SK-N-SH (cell line): Measurements from ENCODE around the gene HMGCL. TPM values are rescaled to one million over a fixed set of nuclear protein-coding genes. Genes with fewer than 3 reads are reported as not detected.

Experiments
- CTCF ChIA-PET: fragments of 300-600, 350-600 bp; formaldehyde crosslinking; extraction: SDS; loops from one replicate; lab custom pipeline; 2021; lab: Yijun Ruan, JAX
- POLR2A ChIA-PET: fragments of 350-600 bp; sonication (Branson Sonifier 250); formaldehyde crosslinking; extraction: SDS; loops from one replicate; lab custom pipeline; 2020; ENCODE audit warnings: antibody characterized with exemption, inconsistent platforms; lab: Yijun Ruan, JAX
- DNase-seq: peaks from one replicate; pipeline ENCODE4 v3.0.0; 2012
- H2AFZ ChIP-seq: fragments of 200-600 bp; sonication (generic); 2 replicates; pipeline ENCODE4 v1.8.1; 2016; ENCODE audit warnings: antibody characterized with exemption, mild to moderate bottlenecking, low read depth
- H3F3A ChIP-seq: fragments of 200-600 bp; sonication (generic); replicated peaks from 2 replicates; pipeline ENCODE3; 2016; ENCODE audit warnings: antibody characterized with exemption, mild to moderate bottlenecking; ENCODE audit not compliant: insufficient read depth
- H3K27ac ChIP-seq, 2 experiments: fragments of 200-500 bp in 1 of 2; fragments of 200-600 bp in 1 of 2; sonication (Bioruptor generic) in 1 of 2; sonication (generic), shearing (Covaris generic) in 1 of 2; 2 replicates each; pipeline versions ENCODE4 v1.5.1 to v1.6.1; 2014 to 2016; ENCODE audit warnings: low read depth in 2 of 2, inconsistent platforms in 1 of 2, low read length in 1 of 2, mild to moderate bottlenecking in 1 of 2, mixed read lengths in 1 of 2
- H3K27me3 ChIP-seq: fragments of 200-600 bp; sonication (generic), shearing (Covaris generic); 2 replicates; pipeline ENCODE4 v1.6.1; 2016; ENCODE audit warnings: mixed run types; ENCODE audit not compliant: insufficient read depth
- H3K36me3 ChIP-seq, 2 experiments: fragments of 200-500 bp in 1 of 2; fragments of 200-600 bp in 1 of 2; sonication (Bioruptor generic) in 1 of 2; sonication (generic) in 1 of 2; replicated peaks in 1 of 2; 2 replicates each; pipeline versions ENCODE3 to v1.5.1; 2014 to 2016; ENCODE audit warnings: low read length in 1 of 2, mild to moderate bottlenecking in 1 of 2; ENCODE audit not compliant: insufficient read depth in 2 of 2, control insufficient read depth in 1 of 2
- H3K4me1 ChIP-seq, 2 experiments: fragments of 200-500 bp in 1 of 2; fragments of 200-600 bp in 1 of 2; sonication (Bioruptor generic) in 1 of 2; sonication (generic), shearing (Covaris generic) in 1 of 2; 2 replicates each; pipeline versions ENCODE4 v1.5.1 to v1.6.1; 2014 to 2016; ENCODE audit warnings: low read depth in 1 of 2, low read length in 1 of 2, mixed run types in 1 of 2; ENCODE audit not compliant: insufficient read depth in 2 of 2, control insufficient read depth in 1 of 2
- H3K4me2 ChIP-seq: fragments of 200-600 bp; sonication (generic), shearing (Covaris generic); 2 replicates; pipeline ENCODE4 v1.6.1; 2017; ENCODE audit warnings: mixed run types
- H3K4me3 ChIP-seq, 2 experiments: fragments of 200-500 bp in 1 of 2; fragments of 200-600 bp in 1 of 2; sonication (Bioruptor generic) in 1 of 2; sonication (generic), shearing (Covaris generic) in 1 of 2; 2 replicates each; pipeline versions ENCODE4 v1.5.1 to v1.8.1; 2014 to 2016; ENCODE audit warnings: low read depth in 2 of 2, inconsistent platforms in 1 of 2, low read length in 1 of 2, mild to moderate bottlenecking in 1 of 2, mixed read lengths in 1 of 2, moderate library complexity in 1 of 2
- H3K79me2 ChIP-seq: fragments of 200-600 bp; sonication (generic); 2 replicates; pipeline ENCODE4 v1.8.1; 2017; ENCODE audit warnings: mild to moderate bottlenecking; ENCODE audit not compliant: insufficient read depth
- H3K9ac ChIP-seq: fragments of 200-600 bp; sonication (generic); 2 replicates; pipeline ENCODE4 v1.6.1; 2017; ENCODE audit warnings: mixed run types
- H3K9me2 ChIP-seq: fragments of 200-600 bp; sonication (generic); 2 replicates; pipeline ENCODE4 v1.6.1; 2017; ENCODE audit warnings: mixed run types
- H3K9me3 ChIP-seq: fragments of 200-600 bp; sonication (generic); 2 replicates; pipeline ENCODE4 v1.6.1; 2017; ENCODE audit warnings: mixed run types, mild to moderate bottlenecking, moderate library complexity
- H4K20me1 ChIP-seq: fragments of 200-600 bp; sonication (generic); 2 replicates; pipeline ENCODE4 v1.6.1; 2017; ENCODE audit warnings: mild to moderate bottlenecking, mixed run types; ENCODE audit not compliant: insufficient read depth
- EP300 ChIP-seq, 2 experiments: IDR thresholded peaks; 2 replicates each; pipeline versions ENCODE4 v1.4.0 to v1.6.1; 2012; ENCODE audit warnings: borderline replicate concordance in 1 of 2, low read depth in 1 of 2, low read length in 1 of 2
- EZH2phosphoT487 ChIP-seq: fragments of 200-600 bp; sonication (generic); IDR thresholded peaks from 2 replicates; pipeline ENCODE4 v1.6.1; 2017; ENCODE audit warnings: low read depth, mixed run types, mild to moderate bottlenecking, antibody characterized with exemption, moderate library complexity, borderline replicate concordance
- FOSL2 ChIP-seq: IDR thresholded peaks from 2 replicates; pipeline ENCODE4 v1.4.0; 2012; ENCODE audit warnings: low read depth, mild to moderate bottlenecking, moderate library complexity, borderline replicate concordance
- FOXJ3 ChIP-seq: sonication (generic); formaldehyde crosslinking; IDR thresholded peaks from 2 replicates; pipeline ENCODE4 v1.5.1; 2020; ENCODE audit warnings: mild to moderate bottlenecking, missing genetic modification reagents
- FOXM1 ChIP-seq: IDR thresholded peaks from 2 replicates; pipeline ENCODE4 v1.4.0; 2012; ENCODE audit warnings: low read depth, mild to moderate bottlenecking
- GABPA ChIP-seq: IDR thresholded peaks from 2 replicates; pipeline ENCODE4 v1.4.0; 2012; ENCODE audit warnings: low read depth, mild to moderate bottlenecking
- MEF2A ChIP-seq: IDR thresholded peaks from 2 replicates; pipeline ENCODE4 v1.4.0; 2012; ENCODE audit warnings: low read depth, borderline replicate concordance
- POLR2AphosphoS5 ChIP-seq: IDR thresholded peaks from 2 replicates; pipeline ENCODE4 v1.6.1; 2012; ENCODE audit warnings: low read depth, low read length
- RAD21 ChIP-seq: IDR thresholded peaks from 2 replicates; pipeline ENCODE4 v1.6.1; 2012; ENCODE audit warnings: mild to moderate bottlenecking, low read length
- RCOR1 ChIP-seq: fragments of 150-350 bp; IDR thresholded peaks from 2 replicates; pipeline ENCODE4 v1.6.1; 2017; ENCODE audit warnings: antibody characterized with exemption, low read length
- RFX5 ChIP-seq: IDR thresholded peaks from 2 replicates; pipeline ENCODE4 v1.6.1; 2012; ENCODE audit warnings: mild to moderate bottlenecking, improper control_type of control experiment, low read length
- RXRA ChIP-seq: IDR thresholded peaks from 2 replicates; pipeline ENCODE4 v1.4.0; 2012; ENCODE audit warnings: low read depth, mild to moderate bottlenecking, borderline replicate concordance
- SMC3 ChIP-seq: IDR thresholded peaks from 2 replicates; pipeline ENCODE4 v1.6.1; 2012; ENCODE audit warnings: low read depth, low read length, improper control_type of control experiment
- TCF12 ChIP-seq: IDR thresholded peaks from 2 replicates; pipeline ENCODE4 v1.4.0; 2012
- YY1 ChIP-seq: IDR thresholded peaks from 2 replicates; pipeline ENCODE4 v1.4.0; 2012; ENCODE audit warnings: low read depth, mild to moderate bottlenecking
- whole genome bisulfite sequencing: methylation state at CpG from one replicate; pipeline ENCODE4 v1.1.6; 2017; ENCODE audit warnings: low lambda C conversion rate; 5-methylcytosine and 5-hydroxymethylcytosine counted together
- polyA plus RNA-seq, 3 experiments: library from polyadenylated mRNA; depleted of rRNA; stranded (reverse); fragments of >200 nt; gene quantifications; 2 replicates each; pipeline ENCODE4 v1.2.3, GENCODE V29; 2012
- TF ChIP-seq, protein P1 (sequence below): fragments of 150-350 bp; IDR thresholded peaks from 2 replicates; pipeline ENCODE4 v1.6.1; 2017; ENCODE audit warnings: antibody characterized with exemption, low read length, low read depth, borderline replicate concordance
- TF ChIP-seq, protein P2 (sequence below): fragments of 200-600 bp; sonication (generic); IDR thresholded peaks from 2 replicates; pipeline ENCODE4 v1.6.1; 2017; ENCODE audit warnings: antibody characterized with exemption, mild to moderate bottlenecking, moderate library complexity
- TF ChIP-seq, protein P3 (sequence below): IDR thresholded peaks from 2 replicates; pipeline ENCODE4 v1.4.0; 2012; ENCODE audit warnings: low read depth, borderline replicate concordance
- TF ChIP-seq, protein P4 (sequence below): IDR thresholded peaks from 2 replicates; pipeline ENCODE4 v1.4.0; 2012; ENCODE audit warnings: low read depth

HMGCL gene
- polyA plus RNA-seq, 1 of the 3 experiments (the other 2 are of a cell fraction), result 28.2 TPM

DNA sequence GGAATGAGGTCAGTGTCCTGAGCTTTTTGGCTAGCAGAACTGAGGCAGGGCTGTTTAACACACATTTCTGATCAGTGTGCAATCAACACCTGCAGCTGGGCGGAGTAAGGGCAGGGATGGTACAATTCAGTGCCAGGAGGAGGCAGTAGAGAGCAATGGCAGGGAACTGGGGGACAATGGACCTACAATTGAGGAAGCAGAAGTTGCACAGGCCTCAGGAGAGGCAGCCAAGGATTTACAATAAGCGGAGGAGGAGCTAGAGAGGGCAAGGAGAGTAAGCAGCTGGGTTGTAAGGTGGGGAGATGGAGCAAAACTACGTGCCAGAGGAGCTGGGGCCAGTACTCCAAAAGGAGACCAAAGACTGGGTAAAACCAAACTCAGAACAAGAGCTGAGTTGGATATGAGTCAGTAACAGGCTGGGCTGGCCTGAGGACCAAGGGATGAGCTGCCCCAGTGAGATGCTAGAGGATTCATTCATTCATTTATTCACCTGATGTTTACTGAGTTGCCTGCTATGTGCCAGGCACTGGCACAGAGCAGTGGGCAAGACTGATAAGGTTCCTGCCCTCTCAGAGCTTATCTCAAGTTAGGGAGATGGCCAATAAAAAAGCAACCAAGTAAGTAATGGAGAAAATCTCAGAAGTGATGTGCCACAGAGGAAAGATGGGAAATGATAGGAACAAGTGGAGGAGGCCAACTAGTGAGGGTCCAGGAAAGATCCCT, 14.2 kb downstream of the HMGCL start:
- DNase-seq, result peak; percentile 63
- no peak overlapping the region for H3K9ac ChIP-seq
- TF ChIP-seq FOXM1, result no peak
- TF ChIP-seq, protein P1, sequence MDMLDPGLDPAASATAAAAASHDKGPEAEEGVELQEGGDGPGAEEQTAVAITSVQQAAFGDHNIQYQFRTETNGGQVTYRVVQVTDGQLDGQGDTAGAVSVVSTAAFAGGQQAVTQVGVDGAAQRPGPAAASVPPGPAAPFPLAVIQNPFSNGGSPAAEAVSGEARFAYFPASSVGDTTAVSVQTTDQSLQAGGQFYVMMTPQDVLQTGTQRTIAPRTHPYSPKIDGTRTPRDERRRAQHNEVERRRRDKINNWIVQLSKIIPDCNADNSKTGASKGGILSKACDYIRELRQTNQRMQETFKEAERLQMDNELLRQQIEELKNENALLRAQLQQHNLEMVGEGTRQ, result no peak
- TF ChIP-seq FOSL2, result no peak
- TF ChIP-seq SMC3, result peak; percentile 38
- no peak for TF ChIP-seq TCF12
- peak; percentile 56 for TF ChIP-seq RAD21
- TF ChIP-seq, protein P2, sequence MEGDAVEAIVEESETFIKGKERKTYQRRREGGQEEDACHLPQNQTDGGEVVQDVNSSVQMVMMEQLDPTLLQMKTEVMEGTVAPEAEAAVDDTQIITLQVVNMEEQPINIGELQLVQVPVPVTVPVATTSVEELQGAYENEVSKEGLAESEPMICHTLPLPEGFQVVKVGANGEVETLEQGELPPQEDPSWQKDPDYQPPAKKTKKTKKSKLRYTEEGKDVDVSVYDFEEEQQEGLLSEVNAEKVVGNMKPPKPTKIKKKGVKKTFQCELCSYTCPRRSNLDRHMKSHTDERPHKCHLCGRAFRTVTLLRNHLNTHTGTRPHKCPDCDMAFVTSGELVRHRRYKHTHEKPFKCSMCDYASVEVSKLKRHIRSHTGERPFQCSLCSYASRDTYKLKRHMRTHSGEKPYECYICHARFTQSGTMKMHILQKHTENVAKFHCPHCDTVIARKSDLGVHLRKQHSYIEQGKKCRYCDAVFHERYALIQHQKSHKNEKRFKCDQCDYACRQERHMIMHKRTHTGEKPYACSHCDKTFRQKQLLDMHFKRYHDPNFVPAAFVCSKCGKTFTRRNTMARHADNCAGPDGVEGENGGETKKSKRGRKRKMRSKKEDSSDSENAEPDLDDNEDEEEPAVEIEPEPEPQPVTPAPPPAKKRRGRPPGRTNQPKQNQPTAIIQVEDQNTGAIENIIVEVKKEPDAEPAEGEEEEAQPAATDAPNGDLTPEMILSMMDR, result peak; percentile 67
- TF ChIP-seq POLR2AphosphoS5, result no peak
- TF ChIP-seq YY1, result no peak
- no peak for TF ChIP-seq RFX5
- no peak for TF ChIP-seq EP300 (IDR thresholded peaks at IDR 0.05; ENCODE audit: borderline replicate concordance in 1 of 2, low read depth in 1 of 2, low read length in 1 of 2)
- no peaks in the 10 kb centered on the region for H3K79me2 ChIP-seq
- no peak overlapping the region for H2AFZ ChIP-seq
- no peak overlapping the region for H3K27ac ChIP-seq
- H3K4me2 ChIP-seq, result no peak overlapping the region
- no peak overlapping the region for H3K4me3 ChIP-seq
- H3F3A ChIP-seq, result no peaks in the 10 kb centered on the region
- H4K20me1 ChIP-seq, result no peaks in the 10 kb centered on the region
- H3K9me3 ChIP-seq, result no peaks in the 10 kb centered on the region
- POLR2A ChIA-PET, result interaction anchor here (1.0 kb wide), 1 partner anchor 15 kb away, joined by 3 read pairs; the partner anchor contains the start of gene HMGCL
- no peaks in the 10 kb centered on the region for H3K4me1 ChIP-seq
- CTCF ChIA-PET, result interaction anchor here (0.6 to 5.0 kb wide), 29 partner anchors 8 to 479 kb away, joined by 3 to 47 read pairs (median 4); partner anchors contain the start of genes FUCA1, GALE, HMGCL and LYPLA2
- H3K36me3 ChIP-seq, result peaks cover 0 to 3% of the 10 kb centered on the region in 2 experiments
- no peaks in the 10 kb centered on the region for H3K9me2 ChIP-seq
- 79% methylated on average over 3 of the region's 3 CpGs for WGBS
- no peaks in the 10 kb centered on the region for H3K27me3 ChIP-seq

DNA sequence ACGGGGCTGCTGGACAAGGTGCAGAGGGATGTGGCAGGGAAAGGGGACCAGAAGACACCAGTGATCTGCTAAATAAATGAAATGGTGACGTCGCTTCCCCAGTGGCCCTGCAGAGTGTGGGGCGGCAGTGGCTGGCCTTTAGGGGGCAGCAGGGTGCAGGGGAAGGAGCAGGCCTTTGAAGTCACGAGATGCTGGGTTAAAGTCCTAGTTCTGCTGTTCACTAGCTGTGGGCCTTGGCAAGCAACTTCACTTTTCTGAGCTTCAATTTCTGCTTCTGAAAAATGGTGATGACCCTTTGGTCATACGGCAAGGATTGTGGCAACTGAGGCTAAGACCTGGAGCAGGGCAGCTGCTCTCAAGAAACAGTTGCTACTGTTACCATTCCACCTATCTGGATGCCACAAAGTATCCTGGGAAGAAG, 15.5 kb downstream of the HMGCL start:
- H3K4me2 ChIP-seq, result no peak overlapping the region
- H3K79me2 ChIP-seq, result no peaks in the 10 kb centered on the region
- H3K9me2 ChIP-seq, result no peaks in the 10 kb centered on the region
- no peaks in the 10 kb centered on the region for H3F3A ChIP-seq
- no peak overlapping the region for H2AFZ ChIP-seq
- H3K36me3 ChIP-seq, result peaks cover 0 to 3% of the 10 kb centered on the region in 2 experiments
- H3K9ac ChIP-seq, result no peak overlapping the region
- H3K27ac ChIP-seq, result no peak overlapping the region
- H3K9me3 ChIP-seq, result no peaks in the 10 kb centered on the region
- peak overlapping the region in 1 of 2 experiments; percentile 26; a peak in 1 of 4 replicates for H3K4me3 ChIP-seq
- WGBS, result 71% methylated on average over 6 of the region's 6 CpGs
- ChIA-PET POLR2A (no interaction called here), CTCF (interaction anchor here (0.6 to 5.0 kb wide), 25 partner anchors 8 to 218 kb away, joined by 3 to 47 read pairs (median 5); partner anchors contain the start of genes FUCA1, GALE, HMGCL and LYPLA2)
- no peaks in the 10 kb centered on the region for H3K27me3 ChIP-seq
- H4K20me1 ChIP-seq, result no peaks in the 10 kb centered on the region
- DNase-seq, result peak; percentile 74
- no peak for TF ChIP-seq TCF12
- TF ChIP-seq EZH2phosphoT487, result no peak
- TF ChIP-seq FOXJ3 (CRISPR knock-in tag), result no peak
- TF ChIP-seq RXRA, result no peak
- TF ChIP-seq MEF2A, result no peak
- TF ChIP-seq, protein P3, sequence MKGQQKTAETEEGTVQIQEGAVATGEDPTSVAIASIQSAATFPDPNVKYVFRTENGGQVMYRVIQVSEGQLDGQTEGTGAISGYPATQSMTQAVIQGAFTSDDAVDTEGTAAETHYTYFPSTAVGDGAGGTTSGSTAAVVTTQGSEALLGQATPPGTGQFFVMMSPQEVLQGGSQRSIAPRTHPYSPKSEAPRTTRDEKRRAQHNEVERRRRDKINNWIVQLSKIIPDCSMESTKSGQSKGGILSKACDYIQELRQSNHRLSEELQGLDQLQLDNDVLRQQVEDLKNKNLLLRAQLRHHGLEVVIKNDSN, result no peak
- TF ChIP-seq, protein P4, sequence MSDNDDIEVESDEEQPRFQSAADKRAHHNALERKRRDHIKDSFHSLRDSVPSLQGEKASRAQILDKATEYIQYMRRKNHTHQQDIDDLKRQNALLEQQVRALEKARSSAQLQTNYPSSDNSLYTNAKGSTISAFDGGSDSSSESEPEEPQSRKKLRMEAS, result no peak
- TF ChIP-seq RAD21, result peak; percentile 73
- TF ChIP-seq, protein P2, result peak; percentile 66
- TF ChIP-seq SMC3, result peak; percentile 52; the same call in 1 of the 2 replicates
- no peak for TF ChIP-seq RCOR1
- TF ChIP-seq RFX5, result no peak
- TF ChIP-seq GABPA, result no peak
- no peaks in the 10 kb centered on the region for H3K4me1 ChIP-seq
